RKO (cell line): Measurements from ENCODE around the gene CHST8.

Experiments
- DNase-seq: peaks from one replicate; pipeline ENCODE4 v3.0.0-alpha.2; 2016; ENCODE audit warnings: low spot score

Gene CHST8

DNA sequence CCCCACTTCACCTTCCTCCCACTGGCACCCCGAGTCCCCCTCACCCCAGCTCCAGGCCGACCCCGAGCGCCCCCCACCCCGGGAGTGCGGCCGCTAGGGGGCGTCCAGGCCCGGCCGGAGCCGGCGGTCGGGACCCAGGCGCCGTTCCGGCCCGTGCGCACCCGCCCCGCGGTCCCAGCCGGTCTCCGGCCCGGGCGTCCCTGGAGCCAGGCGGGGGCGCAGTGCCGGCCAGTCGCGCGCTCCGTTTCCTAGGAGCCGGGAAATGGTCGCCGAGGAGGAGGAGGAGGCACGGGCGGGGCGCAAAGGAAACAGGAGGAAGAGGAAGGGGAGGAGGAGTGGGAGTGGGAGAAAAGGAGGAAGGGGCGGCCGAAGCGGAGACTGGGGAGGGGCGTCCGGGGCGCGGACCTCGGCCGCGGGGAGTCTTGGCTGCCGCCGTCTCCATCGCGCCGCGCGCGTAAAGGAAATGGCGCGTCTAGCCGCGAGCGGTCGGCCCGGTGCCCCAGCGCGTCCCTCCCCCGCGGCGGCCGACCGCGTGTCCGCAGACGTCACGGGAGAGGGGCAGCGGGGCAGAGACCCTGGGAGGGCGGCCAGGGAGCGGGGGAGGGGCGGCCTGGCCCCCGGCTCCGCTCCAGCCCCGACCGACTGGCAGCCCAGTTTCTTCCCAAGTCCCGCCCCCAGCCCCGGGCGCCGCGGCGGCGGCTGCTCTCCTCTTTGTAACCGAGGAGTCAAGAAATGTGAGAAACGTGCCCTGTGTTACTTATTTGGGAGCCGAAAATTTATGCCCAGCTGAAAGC lies 173.8 kb downstream of the CHST8 start:
- peak; percentile 77 for DNase-seq

DNA sequence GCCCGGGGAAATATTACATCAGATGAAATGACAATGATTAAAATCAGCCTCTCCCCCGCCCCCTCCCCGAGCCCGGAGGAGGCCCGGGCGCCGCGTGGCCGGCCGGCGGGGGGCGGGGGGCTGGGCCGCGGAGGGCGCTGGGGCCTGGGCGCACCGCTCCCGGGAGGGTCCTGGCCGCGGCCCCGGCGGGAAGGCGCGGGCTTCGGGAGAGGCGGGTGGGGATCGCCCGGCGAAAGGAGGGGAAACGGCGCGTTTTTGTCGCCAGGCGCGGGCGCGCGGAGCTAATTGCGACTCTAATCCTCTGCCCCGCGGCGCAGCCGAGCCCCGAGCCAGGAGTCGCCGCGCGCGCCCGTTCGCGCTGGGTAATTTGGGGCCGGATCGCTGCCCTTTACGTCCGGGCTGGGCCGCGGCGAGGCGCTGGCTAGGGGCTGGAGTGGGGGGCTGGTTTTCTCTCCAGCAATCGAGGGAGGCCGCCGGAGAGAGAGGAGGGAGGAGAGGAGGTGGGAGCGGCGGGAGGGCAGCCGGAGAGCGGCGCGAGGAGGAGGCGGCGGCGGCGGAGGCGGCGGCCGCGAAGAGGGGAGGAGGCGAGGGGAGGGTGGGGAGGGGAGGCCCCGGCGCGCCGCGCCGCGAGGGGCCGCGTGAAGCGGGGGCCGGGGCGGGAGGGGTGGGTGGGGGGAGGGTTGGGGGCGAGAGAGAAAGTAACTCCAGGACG lies 174.6 kb downstream of the CHST8 start, which contains the start of gene KCTD15:
TSS of gene KCTD15 (plus strand) at position 707 of the 712 bp plus-strand sequence. CDS start 3,585 bp downstream, outside the sequence.
- peak; percentile 53 for DNase-seq

GRCh38 chr19:33797802-33798671 lies 176.3 kb downstream of the CHST8 start:
- DNase-seq: no peak

DNA sequence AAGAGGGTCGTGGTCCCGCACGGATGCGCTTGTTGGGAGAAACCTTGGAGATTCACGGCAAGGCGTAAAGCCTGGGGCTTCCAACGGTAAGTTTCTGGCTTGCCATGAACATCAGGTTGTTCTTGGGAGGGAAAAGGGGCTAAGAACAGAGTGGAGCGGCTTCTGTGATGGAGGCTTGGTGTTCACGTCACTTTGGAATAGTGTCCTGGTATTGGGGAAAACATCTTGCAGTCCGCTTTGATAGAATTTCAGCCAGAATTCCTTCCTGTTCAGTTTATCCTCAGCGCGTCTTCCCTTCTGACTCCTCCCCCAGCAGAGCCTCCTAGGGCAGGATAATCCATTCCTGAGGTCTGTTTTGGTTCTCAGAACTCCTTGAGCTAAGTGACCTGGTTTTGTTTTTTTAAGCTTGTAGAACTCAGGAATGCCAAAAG lies 176.9 kb downstream of the CHST8 start:
- no peak for DNase-seq

DNA sequence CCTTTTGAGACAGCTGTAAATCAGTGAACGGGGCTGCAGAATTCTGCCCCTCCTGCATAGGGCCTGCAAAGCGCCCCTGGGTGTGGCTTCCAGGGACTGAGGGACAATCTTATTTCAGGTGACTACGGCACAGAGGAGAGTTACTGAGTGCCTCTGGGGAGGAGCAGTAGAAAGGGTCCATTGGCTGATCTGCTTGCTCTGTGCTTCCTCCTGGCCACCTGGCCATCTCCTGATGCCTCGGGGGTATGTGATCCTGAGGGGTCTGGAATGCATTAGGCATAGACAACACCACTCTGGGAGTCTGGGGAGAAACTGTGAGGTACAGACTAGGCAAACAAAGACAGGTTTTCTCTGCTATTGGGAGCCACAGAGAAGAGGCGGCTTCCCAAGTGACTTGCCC lies 177.7 kb downstream of the CHST8 start:
- no peak for DNase-seq

- DNase-seq: no peak
Observed at GRCh38 chr19:33800012-33800680, 178.4 kb downstream of the CHST8 start.

DNA sequence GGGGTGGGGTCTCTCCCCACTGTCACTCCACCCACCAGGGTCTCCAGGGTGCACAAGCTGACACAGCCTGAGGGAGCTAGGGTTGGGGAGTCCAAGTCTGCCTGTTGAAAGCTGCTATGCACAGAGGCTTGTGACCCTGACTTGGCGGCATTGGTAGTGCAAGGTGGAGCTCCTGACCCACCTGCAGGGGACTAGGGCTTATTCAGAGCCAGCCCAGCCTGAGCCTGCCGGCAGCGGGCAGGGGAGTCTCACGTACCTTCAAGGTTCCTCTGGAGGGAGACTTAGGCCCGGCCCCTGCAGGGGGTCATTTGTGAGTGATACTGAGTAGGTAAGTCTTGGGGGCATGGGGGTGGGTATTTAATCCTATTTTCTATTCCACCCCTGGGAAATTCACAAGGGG lies 179.7 kb downstream of the CHST8 start:
- DNase-seq: no peak

DNA sequence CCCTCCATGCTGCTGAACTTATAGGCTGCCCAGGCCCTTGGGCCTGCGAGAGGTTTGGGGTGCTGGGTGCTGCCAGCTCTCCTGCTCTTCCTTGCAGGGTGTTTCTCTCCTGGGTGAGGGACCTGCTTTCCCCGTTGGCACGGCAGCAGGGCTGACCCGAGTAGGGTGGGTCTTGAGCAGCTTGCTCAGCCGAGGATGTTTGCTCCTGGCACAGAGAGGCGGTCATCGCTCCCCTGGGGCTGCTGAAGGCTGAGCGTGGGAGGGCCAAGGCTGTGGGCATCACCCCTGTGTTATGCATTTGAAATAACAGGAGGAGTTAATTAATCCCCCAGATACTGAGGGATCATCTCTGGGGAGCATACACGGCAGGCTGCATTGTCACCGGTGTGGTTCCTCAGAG lies 180.2 kb downstream of the CHST8 start:
- DNase-seq: no peak

- DNase-seq: no peak
Observed at GRCh38 chr19:33802801-33803200, 181.0 kb downstream of the CHST8 start.

GRCh38 chr19:33803383-33803782 lies 181.6 kb downstream of the CHST8 start:
- no peak for DNase-seq

GRCh38 chr19:33804021-33804799 lies 182.5 kb downstream of the CHST8 start:
- DNase-seq: no peak

GRCh38 chr19:33805313-33805712 lies 183.6 kb downstream of the CHST8 start:
- DNase-seq: no peak

GRCh38 chr19:33805840-33806433 lies 184.2 kb downstream of the CHST8 start:
- DNase-seq: no peak

GRCh38 chr19:33806434-33806881 lies 184.7 kb downstream of the CHST8 start:
- no peak for DNase-seq

- DNase-seq: no peak
Observed at GRCh38 chr19:33808399-33808798, 186.6 kb downstream of the CHST8 start.

DNA sequence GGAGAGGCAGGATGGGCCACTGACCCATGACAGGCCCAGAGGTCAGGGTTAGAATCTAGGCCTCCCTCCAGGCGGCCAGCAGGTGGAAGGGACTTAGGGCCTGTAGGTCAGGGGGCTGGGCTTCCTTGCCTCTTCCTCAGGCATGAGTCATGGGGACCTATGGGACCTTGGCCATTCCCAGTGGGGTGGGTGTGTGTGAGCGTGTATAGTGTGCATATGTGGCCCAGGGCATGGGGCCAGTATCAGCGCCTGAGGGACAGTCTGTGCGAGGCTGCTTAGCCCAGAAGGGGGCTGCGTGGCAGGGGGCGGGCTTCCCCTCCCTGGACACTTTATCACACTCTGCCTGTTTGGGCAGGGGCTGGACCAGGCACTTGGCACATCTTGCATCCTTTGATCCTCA lies 188.2 kb downstream of the CHST8 start:
- DNase-seq: no peak

GRCh38 chr19:33810821-33811220 lies 189.1 kb downstream of the CHST8 start:
- no peak for DNase-seq

- DNase-seq: no peak
Observed at GRCh38 chr19:33811246-33811645, 189.5 kb downstream of the CHST8 start.

- no peak for DNase-seq
Observed at GRCh38 chr19:33811736-33812387, 190.1 kb downstream of the CHST8 start.
